HG03439 (cell line): ENCODE results near the gene CFAP97D2.

Experiments
- ATAC-seq: cut with Tn5 transposase; IDR thresholded peaks from one replicate; pipeline ENCODE4 v1.9.1; 2021; ENCODE audit warnings: mild to moderate bottlenecking, moderate library complexity; ENCODE audit not compliant: unreplicated experiment

Gene CFAP97D2

GRCh38 chr13:114264886-114265611, 86.0 kb downstream of the CFAP97D2 start:
- ATAC-seq, result no peak

DNA sequence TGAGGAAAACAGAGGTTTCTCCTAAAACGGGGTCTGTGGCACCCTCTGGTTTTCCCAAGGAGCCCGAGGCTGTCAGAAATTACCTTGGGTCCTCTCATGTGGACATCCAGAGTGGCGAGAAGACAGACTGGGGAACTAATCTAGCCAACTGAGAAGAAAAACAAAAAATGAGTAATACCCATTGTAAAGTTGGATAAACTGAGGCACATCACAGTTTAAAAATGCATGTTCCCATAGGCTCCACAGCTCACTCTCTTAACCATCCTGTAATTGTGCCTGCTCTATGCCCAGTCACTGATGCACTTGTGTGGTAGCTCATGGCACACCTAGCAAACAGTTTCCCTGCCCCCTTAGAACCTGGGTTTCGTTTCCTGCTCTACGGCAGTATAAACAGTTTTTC, 87.2 kb downstream of the CFAP97D2 start:
- no peak for ATAC-seq

GRCh38 chr13:114268344-114269280, 89.6 kb downstream of the CFAP97D2 start:
- ATAC-seq, result no peak

GRCh38 chr13:114269281-114269770, 90.3 kb downstream of the CFAP97D2 start:
- ATAC-seq, result no peak
